NCI-H2081 (cell line): ENCODE results near the gene ABLIM3.
"Not testable (repeated sequence)": the region's sequence is repeated elsewhere in the genome, so short reads cannot be mapped to it uniquely, and the experiment has no call there.

ENCODE experiments used
- DNase-seq, 2 experiments: peaks; one replicate each; lab custom pipeline; 2025; lab: John Stamatoyannopoulos, UW

ABLIM3 gene

GRCh38 chr5:149257889-149258705 lies 116.8 kb downstream of the ABLIM3 start:
- no peak for DNase-seq

- no peak for DNase-seq
These were observed 119.5 kb downstream of the ABLIM3 start for GRCh38 chr5:149260761-149261160.

GRCh38 chr5:149261246-149261645 lies 120.0 kb downstream of the ABLIM3 start:
- no peak for DNase-seq

GRCh38 chr5:149262315-149262714 lies 121.0 kb downstream of the ABLIM3 start:
- DNase-seq: no peak

GRCh38 chr5:149264439-149265067 lies 123.3 kb downstream of the ABLIM3 start:
- peak; percentile 25 to 53 for DNase-seq

GRCh38 chr5:149265068-149265465 lies 123.8 kb downstream of the ABLIM3 start:
- DNase-seq: no peak

- DNase-seq: no peak
These were observed 124.3 kb downstream of the ABLIM3 start for GRCh38 chr5:149265597-149265996.

- DNase-seq: no peak
These were observed 126.1 kb downstream of the ABLIM3 start for GRCh38 chr5:149267241-149267973.

- peak; percentile 9 to 37 for DNase-seq
These were observed 127.8 kb downstream of the ABLIM3 start for GRCh38 chr5:149268928-149269557.

- DNase-seq: no peak
These were observed 130.0 kb downstream of the ABLIM3 start for GRCh38 chr5:149271195-149271715.

GRCh38 chr5:149271716-149272563 lies 130.6 kb downstream of the ABLIM3 start, which contains the start of gene AFAP1L1:
TSS of gene AFAP1L1 (plus strand) at chr5:149271859. CDS start at chr5:149271969, 110 bp downstream.
- peak; percentile 7 to 26 for DNase-seq

GRCh38 chr5:149272781-149273180 lies 131.5 kb downstream of the ABLIM3 start:
- DNase-seq: not testable (repeated sequence)

- no peak for DNase-seq
These were observed 131.9 kb downstream of the ABLIM3 start for GRCh38 chr5:149273237-149273636.

- DNase-seq: no peak
These were observed 132.7 kb downstream of the ABLIM3 start for GRCh38 chr5:149273950-149274349.

- no peak for DNase-seq
These were observed 133.6 kb downstream of the ABLIM3 start for GRCh38 chr5:149274939-149275338.

GRCh38 chr5:149277801-149278200 lies 136.5 kb downstream of the ABLIM3 start:
- DNase-seq: no peak

GRCh38 chr5:149278451-149279210 lies 137.3 kb downstream of the ABLIM3 start:
- DNase-seq: no peak

GRCh38 chr5:149279661-149280060 lies 138.4 kb downstream of the ABLIM3 start:
- no peak for DNase-seq

- DNase-seq: no peak
These were observed 138.8 kb downstream of the ABLIM3 start for GRCh38 chr5:149280124-149280523.

GRCh38 chr5:149280802-149281201 lies 139.5 kb downstream of the ABLIM3 start:
- DNase-seq: no peak
